GM21576 (cell line): Measurements from ENCODE around the gene GSDME.
A peak's percentile ranks its signal among the peaks of the same experiment; 100 is the strongest.
"Not testable (repeated sequence)": the region's sequence is repeated elsewhere in the genome, so short reads cannot be mapped to it uniquely, and the experiment has no call there.

Experiments used
- ATAC-seq: cut with Tn5 transposase; IDR thresholded peaks from one replicate; pipeline ENCODE4 v1.9.1; 2021; ENCODE audit warnings: mild to moderate bottlenecking, moderate library complexity; ENCODE audit not compliant: unreplicated experiment

GSDME gene

DNA sequence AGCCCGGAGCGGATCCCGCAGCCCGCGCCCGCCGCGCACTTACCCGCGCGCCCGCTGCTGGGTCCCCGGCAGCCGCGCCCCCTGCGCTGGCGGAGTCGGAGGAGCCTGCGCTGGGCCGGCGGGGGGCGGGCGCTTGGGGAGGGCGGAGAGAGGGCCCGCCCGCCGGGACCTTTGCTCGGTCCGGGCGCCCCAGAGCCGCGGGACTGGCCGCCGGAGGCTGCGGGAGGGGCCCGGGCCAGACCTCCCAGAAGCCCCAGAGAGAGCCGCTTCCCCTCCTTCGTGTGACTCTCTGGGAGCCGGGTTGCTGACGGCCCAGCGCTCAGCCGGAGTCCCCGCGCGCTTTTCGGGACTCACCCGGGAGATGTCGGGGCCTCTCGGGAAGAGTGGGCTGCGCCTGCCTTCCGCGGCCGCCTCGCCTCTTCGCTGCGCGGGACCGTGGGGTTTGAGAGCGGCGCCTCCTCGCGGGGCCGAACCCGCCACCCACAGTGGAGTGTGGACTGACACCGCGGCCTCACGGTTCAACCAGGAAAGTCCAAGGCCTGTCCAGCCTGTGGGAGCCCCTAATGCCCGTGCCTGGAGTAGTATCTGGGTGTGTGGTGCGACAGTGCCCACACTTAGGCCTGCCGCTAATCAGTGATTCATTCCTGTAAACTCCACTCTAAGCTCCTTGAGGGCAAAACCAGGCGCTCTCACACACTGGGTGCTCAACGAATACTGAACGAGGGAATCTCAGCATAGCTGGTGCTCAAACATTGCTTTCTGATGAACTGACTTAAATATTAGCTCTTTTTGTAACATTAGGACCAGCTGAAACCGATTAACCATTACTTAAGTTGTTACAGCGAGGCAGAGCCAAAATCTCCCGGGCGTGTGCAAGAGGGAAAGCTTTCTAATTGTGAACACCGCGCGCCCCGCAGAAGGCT is at the start of gene GSDME:
TSS of gene GSDME (minus strand) at position 112 of the 923 bp plus-strand sequence. CDS start 7,690 bp downstream, outside the sequence.
- peak; percentile 42 for ATAC-seq

DNA sequence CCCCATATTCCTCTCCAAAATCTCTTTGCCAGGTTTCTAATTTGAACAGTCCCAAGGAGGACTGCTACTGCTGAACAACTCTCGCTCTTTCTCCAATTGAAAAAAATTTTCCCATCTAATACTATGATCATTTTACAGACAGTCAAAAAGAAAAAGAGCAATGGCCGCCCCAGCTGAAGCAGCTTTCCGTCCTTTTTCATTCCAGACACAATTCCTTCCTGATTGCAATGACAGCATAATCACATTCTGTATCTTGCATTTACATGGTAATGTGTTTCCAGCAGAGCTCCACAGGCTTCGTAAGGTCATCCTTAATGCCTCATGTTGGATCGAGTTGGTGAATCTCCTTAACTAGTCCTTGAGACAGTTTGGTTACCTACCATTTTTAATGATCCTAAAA is 45.0 kb upstream of the GSDME start:
- ATAC-seq = no peak

DNA sequence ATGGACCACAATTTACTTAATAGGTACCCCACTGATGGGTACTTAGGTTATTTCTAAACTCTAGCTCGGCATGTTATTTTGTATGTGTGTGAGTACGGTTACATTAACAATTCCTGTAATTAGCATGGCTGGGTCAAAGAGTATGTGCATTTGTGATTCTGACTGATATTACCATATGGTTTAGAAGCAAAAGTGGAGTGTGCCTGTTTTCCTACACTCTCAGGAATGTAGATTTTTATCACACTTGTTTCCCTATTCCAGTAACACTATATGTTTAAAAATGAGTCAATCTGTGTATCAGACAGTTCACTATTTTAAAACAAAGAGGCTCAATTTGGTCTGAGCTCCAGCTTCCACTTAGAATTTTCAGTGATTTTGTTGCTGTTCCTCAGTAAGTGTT is 44.6 kb upstream of the GSDME start:
- no peak for ATAC-seq

DNA sequence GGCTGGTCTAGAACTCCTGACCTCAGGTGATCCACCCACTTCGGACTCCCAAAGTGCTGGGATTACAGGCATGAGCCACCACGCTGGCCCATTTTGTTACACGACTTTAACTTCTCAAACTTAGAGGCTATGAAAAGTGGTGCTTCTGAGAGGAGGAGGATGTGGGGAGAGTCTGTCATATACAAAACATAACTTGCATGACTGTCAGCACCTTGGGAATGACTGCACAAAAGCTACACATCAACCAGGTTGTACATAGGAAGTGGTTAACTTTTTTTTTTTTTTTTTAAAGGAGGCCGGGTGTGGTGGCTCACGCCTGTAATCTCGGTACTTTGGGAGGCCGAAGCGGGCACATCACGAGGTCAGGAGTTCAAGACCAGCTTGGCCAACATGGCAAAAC is 43.4 kb upstream of the GSDME start:
- no peak for ATAC-seq

DNA sequence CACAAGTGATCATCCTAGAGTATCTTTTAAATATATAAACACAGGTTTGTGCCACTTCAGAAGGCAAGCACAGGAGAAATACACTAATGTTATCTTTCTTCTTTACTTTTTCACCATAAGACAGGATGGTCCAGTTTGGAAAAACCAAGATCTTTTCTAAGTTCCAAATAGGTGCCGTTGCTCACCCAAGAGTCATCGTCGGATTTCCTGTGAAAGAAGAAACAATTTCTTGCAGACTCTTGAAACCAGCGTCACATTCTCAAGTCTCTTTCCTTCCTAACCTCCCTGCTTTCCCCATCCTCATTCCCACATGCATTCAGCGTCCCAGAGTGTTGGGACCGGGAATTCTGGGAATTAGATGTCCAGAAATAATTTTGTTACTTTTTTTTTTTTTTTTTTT is 42.8 kb upstream of the GSDME start:
- no peak for ATAC-seq

DNA sequence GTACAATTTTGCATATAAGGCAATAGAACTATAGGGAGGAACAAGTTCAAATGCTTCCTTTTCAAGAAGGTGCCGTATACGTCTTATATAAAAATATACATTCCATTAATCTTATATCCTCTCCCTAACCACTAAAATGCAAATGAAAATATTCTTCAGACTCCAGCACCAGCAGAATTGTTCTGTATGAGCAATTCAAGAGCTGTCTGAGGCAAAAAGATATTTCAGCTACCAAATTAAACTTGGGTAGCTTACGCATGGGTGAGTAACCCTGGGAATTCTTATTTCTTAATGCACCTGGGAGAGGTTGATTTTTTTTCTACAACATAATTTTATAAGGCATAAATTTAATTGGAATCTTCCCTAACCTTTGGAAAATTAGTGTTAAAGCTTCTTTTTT is 42.2 kb upstream of the GSDME start:
- ATAC-seq = no peak

DNA sequence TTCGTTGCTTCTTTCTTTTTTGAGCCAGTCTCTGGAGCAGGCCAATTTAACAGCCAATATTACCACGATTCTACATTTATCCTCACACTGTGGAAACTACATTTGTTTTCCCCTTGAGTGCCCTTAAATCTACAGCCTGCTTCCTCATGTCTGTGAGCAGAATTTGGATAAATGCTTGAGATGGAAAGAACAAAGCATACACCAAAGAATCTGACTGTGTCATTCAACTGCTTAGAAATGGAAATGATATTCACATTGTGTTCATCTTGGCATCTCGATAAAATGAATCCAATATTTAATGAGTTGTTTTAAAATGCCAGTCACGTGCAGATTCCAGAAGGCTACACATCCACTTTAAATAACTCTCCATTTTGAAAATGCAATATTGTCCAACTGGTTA is 41.0 kb upstream of the GSDME start:
- ATAC-seq = no peak

DNA sequence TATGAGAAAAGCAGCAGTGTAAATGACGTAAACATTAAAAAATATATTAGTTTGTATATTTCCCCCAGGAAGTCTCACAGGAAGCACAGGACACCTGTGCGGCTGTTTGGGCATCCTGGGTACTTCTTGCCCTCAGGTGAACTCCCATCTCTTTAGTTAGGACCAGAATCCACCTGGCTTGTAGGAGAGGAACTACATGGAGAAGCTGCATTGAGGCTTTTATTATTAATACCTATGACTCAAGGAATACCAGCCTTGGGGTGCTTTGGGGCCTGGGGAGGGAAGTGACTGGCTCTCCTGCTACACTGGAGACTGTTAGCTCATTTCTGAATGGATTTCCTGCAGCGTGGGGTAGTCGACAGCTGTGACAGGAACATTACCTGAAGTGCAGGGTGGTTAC is 40.0 kb upstream of the GSDME start:
- ATAC-seq = no peak

DNA sequence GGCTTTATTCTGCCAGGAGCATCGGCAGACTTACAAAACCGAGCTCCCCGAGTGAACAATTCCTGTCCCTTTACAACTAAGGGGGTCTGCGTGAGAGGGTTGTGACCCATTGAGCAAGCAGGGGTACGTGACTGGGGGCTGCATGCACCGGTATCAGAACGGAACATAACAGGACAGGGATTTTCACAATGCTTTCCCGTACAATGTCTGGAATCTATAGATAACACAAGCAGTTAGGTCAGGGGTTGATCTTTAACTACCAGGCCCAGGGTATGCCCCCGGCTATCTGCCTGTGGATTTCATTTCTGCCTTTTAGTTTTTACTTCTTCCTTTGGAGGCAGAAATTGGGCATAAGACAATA is 38.1 kb upstream of the GSDME start:
- no peak for ATAC-seq

DNA sequence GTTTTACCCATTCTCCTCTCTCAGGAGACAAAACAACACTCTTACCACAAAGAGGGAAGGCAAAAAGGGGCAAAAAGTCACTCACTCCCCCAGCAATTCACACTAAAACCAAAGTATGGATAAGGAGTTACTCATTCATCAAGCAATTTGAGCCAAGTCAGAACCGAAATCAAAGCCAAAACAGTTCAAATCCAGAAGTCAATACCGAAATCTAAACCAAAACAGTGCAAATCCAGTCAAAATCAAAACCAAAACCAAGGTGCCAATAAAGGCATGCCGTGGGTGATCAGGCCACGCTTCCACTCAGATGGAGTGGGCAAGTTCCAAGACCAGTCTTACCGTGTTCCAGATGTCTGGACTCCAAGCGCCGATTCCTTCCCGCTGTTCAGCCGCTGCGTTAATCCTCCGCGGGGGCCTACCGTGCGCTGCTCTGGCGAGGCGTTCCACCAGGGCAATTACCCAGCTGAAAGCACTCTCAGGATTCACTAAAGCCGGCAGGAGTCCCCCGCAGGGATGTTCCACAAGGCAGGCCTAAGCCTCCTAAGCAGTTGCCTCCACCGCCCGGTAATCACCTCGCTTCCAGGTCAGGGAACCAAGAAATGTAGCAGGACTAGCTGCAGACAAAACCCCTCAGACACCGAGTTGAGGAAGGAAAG is 37.6 kb upstream of the GSDME start:
- ATAC-seq = not testable (repeated sequence)

DNA sequence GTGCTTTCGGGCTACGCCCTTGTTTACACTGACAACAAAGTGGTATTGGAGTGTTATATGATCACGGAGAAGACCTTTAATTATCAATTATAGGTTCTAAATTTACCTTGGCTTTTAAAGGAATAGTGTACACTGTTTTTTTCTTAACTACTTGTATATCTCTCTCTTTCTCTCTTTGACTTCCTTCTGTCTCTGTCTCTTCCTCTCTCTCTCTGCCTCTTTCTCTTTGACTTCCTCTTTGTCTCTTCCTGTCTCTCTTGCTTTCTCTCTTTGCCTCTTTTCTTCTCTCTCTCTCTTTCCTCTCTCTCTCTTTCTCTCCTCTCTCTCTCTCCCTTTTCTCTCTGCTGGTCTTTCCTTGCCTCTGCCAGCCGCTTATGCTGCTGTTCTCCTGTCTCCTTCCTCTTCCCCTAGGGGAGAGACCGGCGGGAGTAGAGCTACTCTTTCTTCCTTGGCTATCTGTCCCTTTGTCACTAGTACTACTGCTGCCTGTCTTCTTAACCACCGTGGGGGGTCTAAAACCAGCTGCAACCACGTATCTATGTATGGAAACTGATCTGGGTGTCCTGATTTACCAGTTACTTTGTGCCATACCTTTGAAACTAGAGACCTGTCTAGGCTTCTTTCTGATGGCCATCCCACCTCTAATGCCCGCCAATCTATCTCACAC is 36.9 kb upstream of the GSDME start:
- ATAC-seq = no peak

DNA sequence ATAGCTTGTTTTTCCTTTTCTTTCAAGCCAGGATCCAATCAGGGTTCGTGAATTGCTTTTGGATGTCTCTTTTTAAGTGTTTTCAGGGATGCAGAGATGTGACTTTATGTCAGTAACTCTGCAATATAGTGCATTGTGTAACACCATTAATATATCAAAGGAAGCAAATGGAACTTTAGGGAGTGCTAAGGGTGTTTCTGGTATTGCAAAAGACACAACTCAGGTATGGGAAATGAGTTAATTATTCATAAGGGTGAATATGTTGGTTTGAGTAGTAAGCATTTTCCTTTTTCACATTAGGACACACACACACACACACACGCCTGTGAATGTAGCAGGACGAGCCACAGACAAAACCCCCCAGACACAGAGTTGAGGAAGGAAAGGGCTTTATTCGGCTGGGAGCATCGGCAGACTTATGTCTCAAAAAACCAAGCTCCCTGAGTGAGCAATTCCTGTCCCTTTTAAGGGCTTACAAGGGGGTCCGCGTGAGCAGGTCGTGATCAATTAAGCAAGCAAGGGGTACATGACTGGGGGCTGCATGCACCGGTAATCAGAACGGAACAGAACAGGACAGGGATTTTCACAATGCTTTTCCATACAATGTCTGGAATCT is 31.8 kb upstream of the GSDME start:
- ATAC-seq = no peak

DNA sequence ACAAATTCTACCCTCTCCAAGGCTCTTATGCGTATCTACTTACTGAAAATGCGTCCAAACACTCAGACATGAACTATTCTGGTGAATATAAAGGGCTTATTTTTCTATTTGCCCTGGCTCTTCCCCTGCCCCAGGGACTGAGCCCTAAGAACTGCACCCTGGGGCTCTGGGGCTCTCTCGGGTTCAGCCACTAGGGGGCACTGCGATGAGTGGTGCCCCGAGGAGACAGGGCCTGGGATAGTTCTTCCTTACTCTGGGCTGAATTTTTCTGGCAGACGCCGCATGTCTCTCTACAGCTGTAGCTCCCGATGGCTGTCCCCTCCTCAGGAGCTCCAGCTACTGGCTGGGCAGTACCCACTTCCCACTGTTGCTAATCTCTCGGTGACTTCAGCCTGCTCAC is 30.8 kb upstream of the GSDME start:
- no peak for ATAC-seq

DNA sequence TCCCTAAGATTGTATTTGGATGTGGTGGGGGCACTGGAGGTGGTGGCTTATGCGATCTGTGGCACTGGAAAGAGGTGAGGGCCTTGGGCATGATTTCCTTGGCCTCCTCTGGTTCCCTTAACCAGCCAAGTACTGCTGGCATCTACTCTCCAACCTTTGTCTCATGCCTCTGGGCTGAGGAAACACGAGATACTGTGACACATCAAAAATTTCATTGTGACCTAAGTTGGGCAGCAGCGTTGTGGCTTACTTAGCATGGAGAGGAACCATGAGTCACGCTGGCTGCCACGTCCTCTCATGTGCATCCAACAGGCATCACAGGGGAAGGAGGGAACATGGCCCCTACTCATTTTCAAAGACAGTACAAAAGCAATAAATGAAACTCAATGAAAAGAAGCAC is 29.7 kb upstream of the GSDME start:
- peak; percentile 49 for ATAC-seq

DNA sequence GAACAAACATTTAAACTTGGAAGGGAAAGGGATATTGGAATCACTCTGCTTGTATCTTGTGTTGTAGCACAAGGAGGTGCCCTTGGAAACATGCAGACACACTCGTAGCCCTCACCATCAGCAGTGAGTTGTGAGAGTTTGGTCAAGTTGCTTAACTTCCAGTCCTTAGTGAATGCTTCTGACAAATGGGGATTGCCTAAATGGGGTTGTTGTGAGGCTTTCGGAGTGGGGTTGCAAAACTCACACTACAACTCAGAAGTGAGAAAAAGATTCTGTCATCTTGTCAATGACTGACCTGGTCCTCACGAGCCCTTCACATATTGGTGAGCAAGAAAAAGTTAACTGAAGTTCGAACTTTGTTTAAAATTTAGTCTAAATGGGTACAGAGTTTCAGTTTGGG is 29.0 kb upstream of the GSDME start:
- no peak for ATAC-seq

DNA sequence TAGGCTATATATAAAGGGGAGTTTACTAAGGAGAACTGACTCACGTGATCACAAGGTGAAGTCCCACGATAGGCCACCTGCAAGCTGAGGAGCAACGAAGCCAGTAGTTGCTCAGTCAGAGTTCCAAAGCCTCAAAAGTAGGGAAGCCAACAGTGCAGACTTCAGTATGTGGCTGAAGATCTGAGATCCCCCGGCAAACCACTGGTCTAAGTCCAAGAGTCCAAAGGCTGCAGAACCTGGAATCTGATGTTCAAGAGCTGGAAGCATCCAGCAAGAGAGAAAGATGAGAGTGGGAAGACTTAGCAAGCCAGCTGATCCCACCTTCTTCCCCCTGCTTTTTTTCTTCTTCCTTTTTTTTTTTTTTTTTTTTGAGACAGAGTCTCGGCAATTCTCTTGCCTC is 27.0 kb upstream of the GSDME start:
- no peak for ATAC-seq

DNA sequence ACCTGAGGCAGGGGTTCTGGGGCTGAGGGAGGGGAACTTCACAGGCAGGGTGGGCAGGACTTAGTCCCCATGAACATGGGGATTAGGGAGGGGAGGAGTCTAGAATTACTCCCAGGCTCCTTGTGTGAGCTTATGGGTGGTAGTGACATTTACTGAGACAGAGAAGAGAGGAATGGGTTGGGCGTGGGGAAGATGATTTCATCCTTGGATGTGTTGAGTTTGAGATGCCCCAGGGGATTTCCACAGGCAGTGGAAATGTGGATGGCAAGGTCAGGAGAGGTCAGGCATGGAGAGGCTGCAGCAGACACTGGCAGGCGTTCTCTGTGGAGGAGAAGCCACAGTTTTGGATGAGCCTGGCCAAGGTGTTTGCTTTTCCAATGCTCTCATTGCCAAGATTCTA is 26.4 kb upstream of the GSDME start:
- ATAC-seq = no peak

DNA sequence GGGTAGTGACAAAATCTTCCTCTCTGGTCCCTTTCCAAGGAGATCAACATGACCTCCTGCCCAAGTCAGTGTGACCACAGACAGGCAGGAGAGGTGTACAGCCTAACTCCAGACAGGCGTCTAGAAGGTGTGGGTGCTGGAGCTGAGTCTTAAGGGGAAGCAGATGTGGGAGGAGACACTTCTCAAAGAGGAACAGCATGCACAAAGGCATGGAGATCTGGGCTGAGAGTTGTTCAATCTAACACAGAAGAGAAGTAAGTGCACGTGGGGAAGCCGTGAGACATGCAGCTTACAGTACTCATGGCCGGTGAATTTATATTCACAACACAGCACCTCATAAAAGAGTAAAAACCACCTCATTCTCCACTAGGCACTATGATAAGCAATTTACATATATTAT is 23.8 kb upstream of the GSDME start:
- ATAC-seq = no peak

DNA sequence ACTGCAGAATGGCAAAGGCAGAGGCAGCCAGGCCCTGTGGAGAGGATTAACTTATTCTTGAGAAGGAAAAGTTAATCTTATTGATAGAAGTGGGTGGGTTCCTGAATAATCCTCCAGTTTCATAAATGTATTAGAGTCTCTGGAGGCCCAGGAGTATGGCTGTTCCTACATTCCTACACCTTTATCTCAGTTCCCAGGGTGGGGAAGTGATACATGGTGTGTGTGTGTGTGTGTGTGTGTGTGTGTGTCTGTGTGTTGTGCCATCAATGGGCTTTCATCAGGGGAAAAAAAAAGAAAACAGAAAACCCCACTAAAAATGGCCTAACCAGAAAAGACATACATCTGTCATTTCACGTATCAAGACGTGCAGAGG is 22.0 kb upstream of the GSDME start:
- no peak for ATAC-seq

DNA sequence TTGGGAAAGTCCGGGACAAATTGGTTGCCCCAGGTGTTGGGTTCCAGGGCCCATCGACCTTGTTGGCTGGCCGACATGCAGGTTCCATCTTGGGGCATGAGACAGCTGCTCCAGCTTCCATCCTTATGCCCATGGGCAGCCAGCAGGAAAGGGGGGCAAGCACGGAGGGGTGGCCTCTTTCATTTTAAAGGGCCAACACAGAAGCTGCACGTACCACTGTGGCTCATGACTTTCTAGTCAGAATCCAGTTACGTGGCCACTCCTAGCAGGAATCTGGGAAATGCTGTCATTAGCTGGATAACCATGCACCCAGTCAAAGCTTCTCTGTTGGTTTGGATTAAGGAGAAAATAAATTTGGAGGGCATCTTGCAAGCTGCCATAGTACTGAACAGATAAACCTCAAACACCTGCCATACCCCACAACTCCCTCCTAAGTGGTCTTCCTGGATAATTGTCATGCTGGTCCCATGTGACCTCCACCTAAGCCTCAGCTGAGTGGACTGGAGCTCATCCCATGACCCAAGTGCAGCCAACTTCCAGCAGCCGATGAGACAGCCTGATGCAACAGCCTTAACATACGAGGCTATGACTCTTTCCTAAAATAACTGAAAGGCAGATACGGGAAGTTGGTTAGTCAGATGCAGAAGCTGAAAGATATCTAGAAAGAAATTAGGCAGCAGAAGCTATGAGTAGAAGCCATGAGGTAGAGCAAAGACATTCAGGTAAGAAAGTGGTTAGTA is 21.4 kb upstream of the GSDME start:
- peak; percentile 76 for ATAC-seq

DNA sequence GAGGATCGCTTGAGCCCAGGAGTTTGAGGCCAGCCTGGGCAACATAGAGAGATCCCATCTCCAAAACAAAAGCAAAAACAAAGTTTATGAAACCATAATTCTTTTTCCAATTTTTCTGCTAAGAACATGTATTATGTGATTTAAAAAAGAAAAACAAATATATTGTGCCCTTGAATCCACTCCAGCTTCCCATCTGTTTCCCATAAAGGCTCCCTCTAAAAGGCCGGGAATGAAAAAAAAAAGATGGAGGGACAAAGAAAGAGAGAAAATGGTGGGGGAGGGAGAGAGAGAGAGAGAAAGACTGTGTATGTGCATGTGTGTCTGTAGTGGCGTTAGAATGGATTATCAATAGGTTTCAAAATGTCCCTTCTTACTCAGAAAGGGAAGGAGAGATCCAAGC is 20.5 kb upstream of the GSDME start:
- ATAC-seq = no peak
